Measurements from ENCODE around the gene FREM3. TPM values are rescaled to one million over a fixed set of nuclear protein-coding genes. Genes with fewer than 3 reads are reported as not detected.

The FREM3 gene
- total RNA-seq, 1 experiment from 2014 or later: not detected

DNA sequence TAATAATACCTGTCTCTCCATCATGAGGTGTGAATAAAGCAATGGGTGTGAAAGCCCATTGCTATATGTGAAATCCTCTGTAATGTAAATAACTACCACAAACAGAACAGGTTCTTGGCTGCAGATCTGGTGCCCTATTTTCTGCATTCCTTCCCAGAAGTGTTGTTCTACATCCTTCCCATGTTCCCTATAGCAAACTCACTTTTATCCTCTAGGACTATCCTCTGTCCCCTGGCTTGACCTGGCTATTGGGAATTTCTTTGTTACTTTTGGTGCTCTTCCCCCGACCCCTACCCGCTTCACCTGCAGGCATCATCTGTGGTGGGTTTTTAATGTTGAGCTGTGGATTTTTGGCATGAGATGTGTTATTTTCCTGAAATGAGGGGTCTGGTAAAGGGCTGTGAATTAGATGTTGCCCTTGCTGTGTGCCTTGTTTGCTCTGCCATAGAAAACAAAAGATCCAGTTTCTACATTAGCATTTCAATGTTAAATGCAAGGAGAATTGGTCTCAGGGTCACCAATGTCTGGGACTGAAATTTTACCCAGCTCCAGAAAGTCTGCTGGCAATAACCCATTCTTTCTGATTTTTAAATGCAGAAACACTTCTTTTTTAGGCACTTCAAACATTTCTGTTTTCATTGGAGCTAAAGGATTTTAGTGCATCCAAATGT lies 13.6 kb upstream of the FREM3 start:
- TF ChIP-seq EZH2phosphoT487 (IDR thresholded peaks at IDR 0.05; ENCODE audit: borderline replicate concordance, low read length): no peak
- TF ChIP-seq EZH2 (IDR thresholded peaks at IDR 0.05; ENCODE audit: low read length, unreplicated experiment): no peak
- TF ChIP-seq CTCF (conservative IDR thresholded peaks at IDR 0.05; ENCODE audit: low read depth, low read length): no peak
- Histone ChIP-seq H3K27me3 (ENCODE audit: low read length) (0 out of 2 replicates have a peak, but pooled peaks cover 3% of the 10 kb centered on the region), H4K20me1 (ENCODE audit: low read length) (no peaks in the 10 kb centered on the region), H3K36me3 (ENCODE audit: low read depth, low read length) (no peaks in the 10 kb centered on the region), H3K9me2 (replicated peaks; ENCODE audit: low read length) (no peaks in the 10 kb centered on the region), H3K9me3 (ENCODE audit: low read length) (no peaks in the 10 kb centered on the region), H3K4me3 (ENCODE audit: low read length) (no peak overlapping the region), H3K4me1 (ENCODE audit: insufficient read depth, low read length) (no peaks in the 10 kb centered on the region), H3K27ac (ENCODE audit: low read length) (no peak overlapping the region), H2AFZ (ENCODE audit: low read length) (no peak overlapping the region), H3K79me2 (ENCODE audit: low read length) (no peaks in the 10 kb centered on the region), H3K9ac (ENCODE audit: low read length) (no peak overlapping the region), H3K4me2 (ENCODE audit: low read length) (no peak overlapping the region), H3F3A (ENCODE audit: low read length, unreplicated experiment) (no peaks in the 10 kb centered on the region)
- POLR2A ChIA-PET (ENCODE audit: unreplicated experiment): no interaction called here
- intact Hi-C loops (cut with micrococcal nuclease): no loop called here
- CTCF ChIA-PET: no interaction called here
- ATAC-seq: no peak
- no peak for DNase-seq
- BruUV-seq (replicated peaks): no TSS peak

GRCh38 chr4:143713553-143713952 lies 13.1 kb upstream of the FREM3 start:
- H3K4me2 ChIP-seq (ENCODE audit: low read length): no peak overlapping the region

More at GRCh38 chr4:143713553-143713952, 13.1 kb upstream of the FREM3 start:
- Histone ChIP-seq H3K79me2 (ENCODE audit: low read length) (no peaks in the 10 kb centered on the region), H3K9ac (ENCODE audit: low read length) (no peak overlapping the region), H4K20me1 (ENCODE audit: low read length) (no peaks in the 10 kb centered on the region), H3K9me3 (ENCODE audit: low read length) (no peaks in the 10 kb centered on the region), H3K9me2 (replicated peaks; ENCODE audit: low read length) (no peaks in the 10 kb centered on the region), H3K4me3 (ENCODE audit: low read length) (no peak overlapping the region), H3K4me1 (ENCODE audit: insufficient read depth, low read length) (no peaks in the 10 kb centered on the region), H3K27ac (ENCODE audit: low read length) (no peak overlapping the region), H3K36me3 (ENCODE audit: low read depth, low read length) (no peaks in the 10 kb centered on the region), H3K27me3 (ENCODE audit: low read length) (0 out of 2 replicates have a peak, but pooled peaks cover 3% of the 10 kb centered on the region), H2AFZ (ENCODE audit: low read length) (no peak overlapping the region), H3F3A (ENCODE audit: low read length, unreplicated experiment) (no peaks in the 10 kb centered on the region)
- ChIA-PET POLR2A (ENCODE audit: unreplicated experiment) (no interaction called here), CTCF (no interaction called here)
- ATAC-seq (no peak), DNase-seq (no peak)
- intact Hi-C loops (cut with micrococcal nuclease): no loop called here
- no TSS peak for BruUV-seq (replicated peaks)
- TF ChIP-seq EZH2phosphoT487 (IDR thresholded peaks at IDR 0.05; ENCODE audit: borderline replicate concordance, low read length): no peak
- TF ChIP-seq EZH2 (IDR thresholded peaks at IDR 0.05; ENCODE audit: low read length, unreplicated experiment): no peak
- no peak for TF ChIP-seq CTCF (conservative IDR thresholded peaks at IDR 0.05; ENCODE audit: low read depth, low read length)
